ENCODE results near the gene AEBP1.

AEBP1 gene

GRCh38 chr7:44104860-44105771 lies 971 bp downstream of the AEBP1 start:
- DNase-seq (ENCODE audit: low read depth in 4 of 4, low spot score in 1 of 4) = no peak

DNA sequence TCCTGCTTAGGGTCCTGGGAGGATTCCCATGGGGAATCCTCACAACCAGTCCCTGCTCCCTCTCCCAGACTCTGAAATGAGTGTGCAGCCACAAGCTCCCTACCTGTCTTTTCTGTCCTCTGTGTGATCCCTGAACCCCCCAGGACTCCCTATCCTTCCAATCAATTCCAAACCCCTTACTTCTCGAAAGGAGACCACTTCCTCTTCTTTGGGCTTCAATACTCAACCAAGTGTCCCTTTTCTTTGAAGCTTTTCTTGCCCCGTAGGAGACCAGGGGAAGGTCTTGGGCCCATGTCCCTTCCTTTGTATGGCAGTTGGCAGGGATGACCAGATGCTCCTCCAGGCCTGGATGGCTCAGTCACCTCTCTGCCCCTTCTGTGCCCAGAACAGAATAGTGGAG lies 1.7 kb downstream of the AEBP1 start:
- no peak for DNase-seq (ENCODE audit: low read depth in 4 of 4, low spot score in 1 of 4)

DNA sequence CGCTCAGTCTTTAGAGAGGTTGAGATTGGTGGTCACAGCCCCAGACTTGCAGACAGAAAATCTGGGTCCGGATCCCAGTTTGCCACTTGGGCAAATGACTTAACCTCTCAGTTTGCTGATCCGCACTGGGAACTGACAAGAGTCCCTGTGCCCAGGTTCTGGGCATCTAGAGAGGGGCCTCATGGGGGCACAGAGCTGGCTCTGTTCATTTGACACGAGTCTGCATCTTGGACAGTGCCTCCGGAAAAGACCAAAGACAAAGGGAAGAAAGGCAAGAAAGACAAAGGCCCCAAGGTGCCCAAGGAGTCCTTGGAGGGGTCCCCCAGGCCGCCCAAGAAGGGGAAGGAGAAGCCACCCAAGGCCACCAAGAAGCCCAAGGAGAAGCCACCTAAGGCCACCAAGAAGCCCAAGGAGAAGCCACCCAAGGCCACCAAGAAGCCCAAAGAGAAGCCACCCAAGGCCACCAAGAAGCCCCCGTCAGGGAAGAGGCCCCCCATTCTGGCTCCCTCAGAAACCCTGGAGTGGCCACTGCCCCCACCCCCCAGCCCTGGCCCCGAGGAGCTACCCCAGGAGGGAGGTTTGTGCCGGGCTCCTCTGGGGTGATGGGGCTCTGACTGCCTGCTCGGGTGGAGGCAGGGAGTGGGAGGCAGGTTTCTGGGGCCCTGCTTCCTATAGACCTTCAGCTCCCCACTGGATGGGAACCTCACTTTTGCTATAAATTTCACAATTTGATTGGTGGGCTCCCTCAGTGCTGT lies 2.3 kb downstream of the AEBP1 start:
- DNase-seq (ENCODE audit: low read depth in 4 of 4, low spot score in 1 of 4) = no peak

GRCh38 chr7:44107116-44107960 lies 3.2 kb downstream of the AEBP1 start:
- DNase-seq (ENCODE audit: low read depth in 4 of 4, low spot score in 1 of 4) = no peak

- no peak for DNase-seq (ENCODE audit: low read depth in 4 of 4, low spot score in 1 of 4)
Observed at GRCh38 chr7:44107961-44108767, 4.0 kb downstream of the AEBP1 start.

DNA sequence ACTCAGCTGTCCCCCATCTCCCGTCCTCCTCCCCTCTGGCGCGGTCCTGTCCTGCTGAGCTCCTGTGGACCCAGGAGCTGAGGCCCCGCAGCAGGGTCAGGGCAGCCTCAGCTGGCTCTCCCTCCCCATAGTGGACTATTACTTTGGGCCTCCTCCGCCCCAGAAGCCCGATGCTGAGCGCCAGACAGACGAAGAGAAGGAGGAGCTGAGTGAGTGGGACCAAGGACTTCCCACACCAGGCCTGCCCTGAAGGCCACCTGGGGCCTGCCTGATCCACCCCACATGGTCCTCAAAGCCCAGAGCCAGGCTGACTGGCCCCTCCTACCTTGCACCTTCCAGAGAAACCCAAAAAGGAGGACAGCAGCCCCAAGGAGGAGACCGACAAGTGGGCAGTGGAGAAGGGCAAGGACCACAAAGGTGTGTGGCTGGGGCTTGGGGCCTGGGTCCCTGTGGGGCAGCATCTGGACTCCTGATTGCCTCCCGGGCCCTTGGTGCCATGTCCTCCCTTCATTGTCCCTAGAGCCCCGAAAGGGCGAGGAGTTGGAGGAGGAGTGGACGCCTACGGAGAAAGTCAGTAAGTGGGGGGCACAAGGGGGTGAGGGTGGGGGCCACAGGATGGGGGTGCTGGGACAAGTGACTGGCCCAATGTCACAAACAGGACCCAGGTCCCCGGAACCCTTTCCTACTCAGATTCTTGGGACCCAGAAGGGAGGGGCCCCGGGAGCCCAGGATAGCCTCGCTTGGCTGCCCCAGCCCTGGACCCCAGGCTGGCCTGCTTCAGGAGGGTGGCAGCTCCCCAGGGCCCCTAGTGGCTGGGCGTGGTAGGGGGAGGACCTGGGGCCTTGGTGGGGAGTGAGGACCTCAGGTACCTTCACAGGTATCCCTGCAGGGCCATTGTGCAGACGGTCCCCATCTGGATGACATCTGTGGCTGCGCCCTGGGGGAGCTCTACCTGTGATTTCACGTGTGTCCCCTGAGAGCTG lies 4.9 kb downstream of the AEBP1 start:
- DNase-seq (ENCODE audit: low read depth in 4 of 4, low spot score in 1 of 4) = no peak

- no peak for DNase-seq (ENCODE audit: low read depth in 4 of 4, low spot score in 1 of 4)
Observed at GRCh38 chr7:44109991-44110390, 5.8 kb downstream of the AEBP1 start.

DNA sequence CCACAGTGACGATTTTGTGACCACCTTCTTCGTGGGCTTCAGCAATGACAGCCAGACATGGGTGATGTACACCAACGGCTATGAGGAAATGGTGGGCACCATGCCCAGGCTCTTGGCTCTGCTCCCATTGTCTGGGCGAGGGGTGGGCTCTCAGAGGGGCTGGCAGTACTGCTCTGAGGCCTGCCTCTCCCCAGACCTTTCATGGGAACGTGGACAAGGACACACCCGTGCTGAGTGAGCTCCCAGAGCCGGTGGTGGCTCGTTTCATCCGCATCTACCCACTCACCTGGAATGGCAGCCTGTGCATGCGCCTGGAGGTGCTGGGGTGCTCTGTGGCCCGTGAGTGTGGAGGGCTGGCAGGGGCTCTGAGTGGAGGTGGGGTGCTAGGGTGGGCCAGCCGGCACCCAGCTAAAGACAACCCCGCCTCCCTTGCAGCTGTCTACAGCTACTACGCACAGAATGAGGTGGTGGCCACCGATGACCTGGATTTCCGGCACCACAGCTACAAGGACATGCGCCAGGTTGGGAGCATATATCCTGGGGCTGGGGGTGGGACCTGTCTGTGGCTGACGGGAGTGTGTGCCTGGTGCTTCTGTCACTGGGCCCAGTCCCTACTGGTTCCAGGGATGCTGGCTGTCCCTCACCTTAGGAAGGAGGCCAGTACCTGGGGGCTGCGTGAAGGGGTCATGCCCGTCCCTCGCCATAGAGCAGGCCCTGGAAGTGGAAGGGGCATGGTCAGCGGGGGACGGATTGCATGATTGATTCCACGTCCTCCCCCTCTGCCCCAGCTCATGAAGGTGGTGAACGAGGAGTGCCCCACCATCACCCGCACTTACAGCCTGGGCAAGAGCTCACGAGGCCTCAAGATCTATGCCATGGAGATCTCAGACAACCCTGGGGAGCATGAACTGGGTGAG lies 6.8 kb downstream of the AEBP1 start:
- DNase-seq (ENCODE audit: low read depth in 4 of 4, low spot score in 1 of 4) = no peak

DNA sequence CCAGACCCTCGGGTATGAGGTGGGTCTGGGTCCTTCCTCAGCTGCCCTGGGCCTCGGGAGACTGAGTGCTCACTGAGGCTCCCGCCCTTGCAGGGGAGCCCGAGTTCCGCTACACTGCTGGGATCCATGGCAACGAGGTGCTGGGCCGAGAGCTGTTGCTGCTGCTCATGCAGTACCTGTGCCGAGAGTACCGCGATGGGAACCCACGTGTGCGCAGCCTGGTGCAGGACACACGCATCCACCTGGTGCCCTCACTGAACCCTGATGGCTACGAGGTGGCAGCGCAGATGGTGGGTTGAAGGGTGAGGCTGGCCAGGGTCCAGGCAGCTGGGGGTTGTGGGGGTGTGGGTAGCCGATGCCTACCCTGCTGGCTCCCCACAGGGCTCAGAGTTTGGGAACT lies 7.6 kb downstream of the AEBP1 start:
- no peak for DNase-seq (ENCODE audit: low read depth in 4 of 4, low spot score in 1 of 4)

DNA sequence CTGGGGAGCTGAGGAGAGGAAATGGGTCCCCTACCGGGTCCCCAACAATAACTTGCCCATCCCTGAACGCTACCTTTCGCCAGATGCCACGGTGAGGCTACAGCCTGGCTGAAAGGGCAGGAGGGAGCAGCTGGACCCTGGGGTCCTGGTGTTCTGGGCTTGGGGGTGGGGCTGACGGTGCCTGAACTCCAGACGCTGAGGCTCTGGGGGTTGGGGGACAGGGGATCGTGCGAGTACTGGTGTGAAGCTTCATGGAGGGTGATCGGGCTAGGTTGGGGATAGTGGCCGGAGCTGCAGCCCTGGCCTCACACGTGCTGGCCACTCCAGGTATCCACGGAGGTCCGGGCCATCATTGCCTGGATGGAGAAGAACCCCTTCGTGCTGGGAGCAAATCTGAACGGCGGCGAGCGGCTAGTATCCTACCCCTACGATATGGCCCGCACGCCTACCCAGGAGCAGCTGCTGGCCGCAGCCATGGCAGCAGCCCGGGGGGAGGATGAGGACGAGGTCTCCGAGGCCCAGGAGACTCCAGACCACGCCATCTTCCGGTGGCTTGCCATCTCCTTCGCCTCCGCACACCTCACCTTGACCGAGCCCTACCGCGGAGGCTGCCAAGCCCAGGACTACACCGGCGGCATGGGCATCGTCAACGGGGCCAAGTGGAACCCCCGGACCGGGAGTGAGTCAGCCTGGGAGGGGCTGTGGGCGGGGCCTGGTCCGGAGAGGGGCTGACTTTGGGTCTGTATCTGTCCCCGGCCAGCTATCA lies 8.3 kb downstream of the AEBP1 start:
- no peak for DNase-seq (ENCODE audit: low read depth in 4 of 4, low spot score in 1 of 4)

GRCh38 chr7:44112997-44113763 lies 9.0 kb downstream of the AEBP1 start:
- DNase-seq (ENCODE audit: low read depth in 4 of 4, low spot score in 1 of 4) = no peak

DNA sequence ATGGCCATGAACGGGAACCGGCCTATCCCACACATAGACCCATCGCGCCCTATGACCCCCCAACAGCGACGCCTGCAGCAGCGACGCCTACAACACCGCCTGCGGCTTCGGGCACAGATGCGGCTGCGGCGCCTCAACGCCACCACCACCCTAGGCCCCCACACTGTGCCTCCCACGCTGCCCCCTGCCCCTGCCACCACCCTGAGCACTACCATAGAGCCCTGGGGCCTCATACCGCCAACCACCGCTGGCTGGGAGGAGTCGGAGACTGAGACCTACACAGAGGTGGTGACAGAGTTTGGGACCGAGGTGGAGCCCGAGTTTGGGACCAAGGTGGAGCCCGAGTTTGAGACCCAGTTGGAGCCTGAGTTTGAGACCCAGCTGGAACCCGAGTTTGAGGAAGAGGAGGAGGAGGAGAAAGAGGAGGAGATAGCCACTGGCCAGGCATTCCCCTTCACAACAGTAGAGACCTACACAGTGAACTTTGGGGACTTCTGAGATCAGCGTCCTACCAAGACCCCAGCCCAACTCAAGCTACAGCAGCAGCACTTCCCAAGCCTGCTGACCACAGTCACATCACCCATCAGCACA lies 9.7 kb downstream of the AEBP1 start:
- no peak for DNase-seq (ENCODE audit: low read depth in 4 of 4, low spot score in 1 of 4)

GRCh38 chr7:44114586-44115310 lies 10.6 kb downstream of the AEBP1 start:
- DNase-seq (ENCODE audit: low read depth in 4 of 4, low spot score in 1 of 4) = no peak

DNA sequence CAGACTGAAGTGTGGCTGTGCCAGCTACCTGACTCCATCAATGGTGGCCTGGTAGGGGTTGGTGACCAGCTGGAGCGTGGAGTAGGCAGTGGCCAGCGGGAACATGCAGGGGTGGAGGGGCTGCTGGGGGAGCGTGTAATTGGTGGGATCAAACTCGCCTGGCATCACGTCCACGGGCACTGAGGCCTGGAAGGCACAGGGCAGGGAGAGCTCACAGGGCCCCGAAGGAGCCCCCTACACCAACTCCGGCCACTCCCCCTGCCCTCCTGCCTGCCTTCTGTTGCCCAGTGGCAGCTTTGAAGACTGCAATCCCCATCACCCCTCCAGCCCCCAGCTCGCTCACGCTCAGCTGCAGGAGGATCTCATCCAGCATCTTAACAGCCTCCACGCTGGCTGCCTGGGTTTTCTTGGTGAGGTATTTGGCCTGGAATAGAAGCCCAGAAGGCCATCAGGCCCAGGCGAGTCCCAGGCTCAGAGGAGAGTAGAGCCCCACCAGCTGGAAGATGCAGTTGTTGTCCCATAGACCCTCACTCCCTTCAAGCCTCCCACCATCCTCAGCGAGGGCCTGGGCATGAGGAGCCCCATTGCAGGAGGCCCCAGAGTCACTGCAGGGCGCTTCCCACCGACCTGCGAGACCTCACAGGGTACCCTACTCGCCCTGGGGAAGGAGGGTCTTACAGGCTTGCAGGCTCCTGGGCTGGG lies 12.1 kb downstream of the AEBP1 start:
- DNase-seq (ENCODE audit: low read depth in 4 of 4, low spot score in 1 of 4) = no peak

Data from stimulated activated CD4-positive, alpha-beta T cell treated with anti-CD3 and anti-CD28 coated beads, Interleukin-1b, Interleukin-23, amount 100 ng/mL, for 24 hours (primary cell).